ENCODE results near the gene RPL13A. TPM values are rescaled to one million over a fixed set of nuclear protein-coding genes. Genes with fewer than 3 reads are reported as not detected.

The RPL13A gene
- total RNA-seq, 1 donor from 2014 or later, result 1,820 TPM

- TF ChIP-seq CTCF (IDR thresholded peaks at IDR 0.05), result no peak
- H3K4me3 ChIP-seq, result no peak overlapping the region
- peaks cover 5% of the 10 kb centered on the region for H3K4me1 ChIP-seq
- H3K27ac ChIP-seq, result no peak overlapping the region
- DNase-seq (no peak), ATAC-seq (no peak)
- intact Hi-C loops (cut with DNase I), result no loop called here
- H3K27me3 ChIP-seq (ENCODE audit: low read depth), result no peaks in the 10 kb centered on the region
- no peaks in the 10 kb centered on the region for H3K9me3 ChIP-seq
- H3K36me3 ChIP-seq, result peaks cover 44% of the 10 kb centered on the region
These were observed 33.4 kb downstream of the RPL13A start for GRCh38 chr19:49520705-49521319.

- ATAC-seq, result no peak
- Histone ChIP-seq H3K9me3 (no peaks in the 10 kb centered on the region), H3K27ac (no peak overlapping the region), H3K27me3 (ENCODE audit: low read depth) (no peaks in the 10 kb centered on the region), H3K4me3 (no peak overlapping the region), H3K4me1 (peaks cover 17% of the 10 kb centered on the region), H3K36me3 (peaks cover 45% of the 10 kb centered on the region)
- intact Hi-C loops (cut with DNase I), result no loop called here
- no peak for TF ChIP-seq CTCF (IDR thresholded peaks at IDR 0.05)
- DNase-seq, result no peak
These were observed 37.5 kb downstream of the RPL13A start for GRCh38 chr19:49524812-49525455.

GRCh38 chr19:49528211-49528771, 40.9 kb downstream of the RPL13A start:
- no peak for TF ChIP-seq CTCF (IDR thresholded peaks at IDR 0.05)
- Histone ChIP-seq H3K27ac (peak overlapping the region; percentile 48), H3K9me3 (no peaks in the 10 kb centered on the region), H3K4me1 (peaks cover 20% of the 10 kb centered on the region), H3K4me3 (peak overlapping the region; percentile 54), H3K27me3 (ENCODE audit: low read depth) (no peaks in the 10 kb centered on the region), H3K36me3 (peaks cover 23% of the 10 kb centered on the region)
- DNase-seq (no peak), ATAC-seq (peak in 1 of 2 donors; percentile 5)
- intact Hi-C loops (cut with DNase I), result no loop called here

DNA sequence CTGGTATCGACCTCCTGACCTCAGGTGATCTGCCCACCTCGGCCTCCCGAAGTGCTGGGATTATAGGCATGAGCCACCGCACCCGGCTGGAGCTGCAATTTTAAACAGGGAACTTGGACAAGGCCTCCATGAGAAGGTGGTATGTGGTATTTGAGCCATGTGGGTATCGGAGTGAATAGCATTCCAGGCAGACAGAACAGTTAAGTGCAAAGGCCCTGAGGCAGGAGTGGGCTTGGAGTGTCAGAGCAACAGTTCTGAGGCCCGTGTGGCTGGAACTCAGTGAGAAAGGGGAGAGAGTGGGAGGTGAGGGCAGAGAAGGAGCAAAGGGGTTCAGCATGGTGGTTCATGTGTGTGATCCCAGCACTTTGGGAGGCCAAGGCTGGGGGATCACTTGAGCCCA, 43.3 kb downstream of the RPL13A start:
- TF ChIP-seq CTCF (IDR thresholded peaks at IDR 0.05), result no peak
- Histone ChIP-seq H3K9me3 (no peaks in the 10 kb centered on the region), H3K27ac (no peak overlapping the region), H3K36me3 (peaks cover 9% of the 10 kb centered on the region), H3K27me3 (ENCODE audit: low read depth) (no peaks in the 10 kb centered on the region), H3K4me3 (no peak overlapping the region), H3K4me1 (peaks cover 29% of the 10 kb centered on the region)
- DNase-seq (no peak), ATAC-seq (no peak)
- intact Hi-C loops (cut with DNase I), result no loop called here

DNA sequence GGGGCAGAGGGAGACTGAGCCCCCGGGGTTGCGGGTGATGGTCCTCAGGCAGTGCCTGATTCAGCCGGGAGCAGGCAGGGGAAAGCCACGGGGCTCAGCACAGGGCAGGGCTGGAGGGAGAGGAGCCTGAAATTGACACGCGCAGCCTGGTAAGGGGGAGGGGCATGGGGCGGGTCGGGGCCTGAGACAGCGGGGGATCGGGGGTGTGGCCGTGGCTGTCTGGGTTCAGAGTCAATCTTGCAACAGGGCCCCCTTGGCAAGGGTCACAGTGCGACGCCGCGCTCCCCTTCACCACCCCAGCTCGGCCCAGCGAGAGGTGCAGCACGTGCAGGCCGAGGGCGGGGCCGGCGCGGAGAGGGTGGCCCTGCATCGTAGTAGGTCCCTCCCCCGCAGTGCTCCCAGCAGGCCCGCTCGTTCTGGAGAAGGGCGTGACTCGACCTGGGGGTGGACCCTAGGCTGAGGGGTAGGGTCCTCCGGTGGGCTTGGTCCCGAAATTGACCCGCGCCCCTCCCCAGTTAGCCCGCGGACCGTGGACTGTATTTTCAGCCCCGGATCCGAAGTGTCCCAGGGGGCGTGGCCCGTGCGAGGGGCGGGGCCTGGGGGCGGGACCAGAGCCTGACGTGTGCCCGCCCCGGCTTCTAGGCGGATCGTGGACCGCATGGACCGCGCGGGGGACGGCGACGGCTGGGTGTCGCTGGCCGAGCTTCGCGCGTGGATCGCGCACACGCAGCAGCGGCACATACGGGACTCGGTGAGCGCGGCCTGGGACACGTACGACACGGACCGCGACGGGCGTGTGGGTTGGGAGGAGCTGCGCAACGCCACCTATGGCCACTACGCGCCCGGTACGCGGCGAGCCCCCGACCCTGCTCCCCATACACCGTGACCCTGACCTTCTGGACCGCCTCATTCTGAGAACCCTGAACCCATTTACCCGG, 46.4 kb downstream of the RPL13A start:
- H3K27me3 ChIP-seq (ENCODE audit: low read depth), result no peaks in the 10 kb centered on the region
- peaks cover 14% of the 10 kb centered on the region for H3K36me3 ChIP-seq
- peak; percentile 27 for TF ChIP-seq CTCF (IDR thresholded peaks at IDR 0.05)
- H3K27ac ChIP-seq, result no peak overlapping the region
- H3K9me3 ChIP-seq, result no peaks in the 10 kb centered on the region
- peaks cover 12% of the 10 kb centered on the region for H3K4me1 ChIP-seq
- peak overlapping the region; percentile 73 for H3K4me3 ChIP-seq
- intact Hi-C loops (cut with DNase I), result no loop called here
- DNase-seq (peak; percentile 87), ATAC-seq (peak; percentile 95 to 96)

All from lower lobe of right lung (tissue), 2 donors.